ENCODE results near the gene SMYD3. TPM values are rescaled to one million over a fixed set of nuclear protein-coding genes. Genes with fewer than 3 reads are reported as not detected.

SMYD3 gene
- total RNA-seq, 1 donor, result 171 TPM

DNA sequence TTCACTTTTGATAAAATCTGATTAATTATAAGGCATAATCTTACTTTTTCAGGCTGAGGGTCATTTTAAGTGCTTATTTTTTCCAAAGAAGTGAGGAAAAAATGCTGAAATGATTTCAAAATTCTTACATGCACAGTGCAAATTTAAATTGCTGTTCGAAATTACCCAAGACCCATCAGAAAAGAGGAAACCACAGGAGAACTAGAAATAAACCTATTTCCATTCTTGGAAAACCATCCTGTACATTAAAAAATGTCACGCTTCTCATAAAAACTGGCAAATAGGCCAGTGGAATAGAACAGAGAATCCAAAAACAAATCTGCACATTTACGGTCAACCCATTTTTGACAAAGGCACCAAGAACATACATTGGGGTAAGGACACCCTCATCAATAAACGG, 414.9 kb downstream of the SMYD3 start:
- TF ChIP-seq CTCF (IDR thresholded peaks at IDR 0.05; ENCODE audit: extremely low read depth, low read depth, low read length), result no peak
- H3K79me2 ChIP-seq (ENCODE audit: insufficient read depth, low read length), result no peaks in the 10 kb centered on the region
- no peak for DNase-seq (ENCODE audit: insufficient read length, low spot score, missing footprints)
- no peaks in the 10 kb centered on the region for H3K4me1 ChIP-seq (ENCODE audit: insufficient read depth, low read length)
- H3K9me3 ChIP-seq (ENCODE audit: low read depth, low read length), result no peaks in the 10 kb centered on the region
- H3K4me3 ChIP-seq (ENCODE audit: insufficient read depth, low read length), result no peak overlapping the region
- no peaks in the 10 kb centered on the region for H3K36me3 ChIP-seq (ENCODE audit: insufficient read depth, low read length)
- no peak overlapping the region for H2AFZ ChIP-seq (ENCODE audit: low read length)
- H4K20me1 ChIP-seq (ENCODE audit: insufficient read depth, low read length), result no peaks in the 10 kb centered on the region
- H3K27ac ChIP-seq (ENCODE audit: low read depth, low read length), result no peak overlapping the region
- no peak overlapping the region for H3K4me2 ChIP-seq (ENCODE audit: insufficient read depth, low read length)
- no peaks in the 10 kb centered on the region for H3K27me3 ChIP-seq (ENCODE audit: insufficient read depth, low read length)

GRCh38 chr1:246091477-246091876, 415.6 kb downstream of the SMYD3 start:
- H3K27me3 ChIP-seq (ENCODE audit: insufficient read depth, low read length), result no peaks in the 10 kb centered on the region
- no peaks in the 10 kb centered on the region for H4K20me1 ChIP-seq (ENCODE audit: insufficient read depth, low read length)
- no peak overlapping the region for H3K4me2 ChIP-seq (ENCODE audit: insufficient read depth, low read length)
- H3K27ac ChIP-seq (ENCODE audit: low read depth, low read length), result no peak overlapping the region
- H3K9me3 ChIP-seq (ENCODE audit: low read depth, low read length), result peaks cover 2% of the 10 kb centered on the region
- H3K4me3 ChIP-seq (ENCODE audit: insufficient read depth, low read length), result no peak overlapping the region
- H3K36me3 ChIP-seq (ENCODE audit: insufficient read depth, low read length), result no peaks in the 10 kb centered on the region
- H3K79me2 ChIP-seq (ENCODE audit: insufficient read depth, low read length), result no peaks in the 10 kb centered on the region
- peak overlapping the region; percentile 9 for H2AFZ ChIP-seq (ENCODE audit: low read length)
- no peaks in the 10 kb centered on the region for H3K4me1 ChIP-seq (ENCODE audit: insufficient read depth, low read length)
- no peak for DNase-seq (ENCODE audit: insufficient read length, low spot score, missing footprints)
- TF ChIP-seq CTCF (IDR thresholded peaks at IDR 0.05; ENCODE audit: extremely low read depth, low read depth, low read length), result no peak

- no peak for DNase-seq (ENCODE audit: insufficient read length, low spot score, missing footprints)
- H3K27ac ChIP-seq (ENCODE audit: low read depth, low read length), result no peak overlapping the region
- H2AFZ ChIP-seq (ENCODE audit: low read length), result no peak overlapping the region
- H3K9me3 ChIP-seq (ENCODE audit: low read depth, low read length), result peaks cover 2% of the 10 kb centered on the region
- H4K20me1 ChIP-seq (ENCODE audit: insufficient read depth, low read length), result no peaks in the 10 kb centered on the region
- H3K4me1 ChIP-seq (ENCODE audit: insufficient read depth, low read length), result no peaks in the 10 kb centered on the region
- no peaks in the 10 kb centered on the region for H3K36me3 ChIP-seq (ENCODE audit: insufficient read depth, low read length)
- no peaks in the 10 kb centered on the region for H3K27me3 ChIP-seq (ENCODE audit: insufficient read depth, low read length)
- no peak overlapping the region for H3K4me2 ChIP-seq (ENCODE audit: insufficient read depth, low read length)
- H3K79me2 ChIP-seq (ENCODE audit: insufficient read depth, low read length), result no peaks in the 10 kb centered on the region
- TF ChIP-seq CTCF (IDR thresholded peaks at IDR 0.05; ENCODE audit: extremely low read depth, low read depth, low read length), result no peak
- H3K4me3 ChIP-seq (ENCODE audit: insufficient read depth, low read length), result no peak overlapping the region
These were observed 420.9 kb downstream of the SMYD3 start for GRCh38 chr1:246086191-246086590.

DNA sequence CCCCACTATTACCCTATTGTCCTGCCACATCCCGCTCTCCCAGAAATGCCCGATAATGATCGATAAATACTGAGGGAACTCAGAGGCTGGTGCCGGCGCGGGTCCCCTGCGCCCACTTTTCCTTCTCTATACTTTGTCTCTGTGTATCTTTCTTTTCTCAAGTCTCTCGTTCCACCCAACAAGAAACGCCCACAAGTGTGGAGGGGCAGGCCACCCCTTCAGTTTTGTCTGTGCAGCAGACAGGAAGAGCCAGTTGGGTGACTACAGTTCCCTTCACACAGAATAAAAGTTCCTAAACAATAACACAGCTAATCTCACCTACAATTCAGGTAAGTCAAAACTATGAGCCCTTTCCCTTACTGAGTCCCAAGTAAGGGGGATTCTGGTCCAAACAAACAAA, 423.7 kb downstream of the SMYD3 start:
- TF ChIP-seq CTCF (IDR thresholded peaks at IDR 0.05; ENCODE audit: extremely low read depth, low read depth, low read length), result no peak
- H3K27me3 ChIP-seq (ENCODE audit: insufficient read depth, low read length), result no peaks in the 10 kb centered on the region
- no peak overlapping the region for H3K27ac ChIP-seq (ENCODE audit: low read depth, low read length)
- no peaks in the 10 kb centered on the region for H3K36me3 ChIP-seq (ENCODE audit: insufficient read depth, low read length)
- H3K9me3 ChIP-seq (ENCODE audit: low read depth, low read length), result peaks cover 2% of the 10 kb centered on the region
- no peaks in the 10 kb centered on the region for H3K79me2 ChIP-seq (ENCODE audit: insufficient read depth, low read length)
- H3K4me3 ChIP-seq (ENCODE audit: insufficient read depth, low read length), result no peak overlapping the region
- DNase-seq (ENCODE audit: insufficient read length, low spot score, missing footprints), result no peak
- no peaks in the 10 kb centered on the region for H4K20me1 ChIP-seq (ENCODE audit: insufficient read depth, low read length)
- no peaks in the 10 kb centered on the region for H3K4me1 ChIP-seq (ENCODE audit: insufficient read depth, low read length)
- H3K4me2 ChIP-seq (ENCODE audit: insufficient read depth, low read length), result no peak overlapping the region
- H2AFZ ChIP-seq (ENCODE audit: low read length), result no peak overlapping the region
